Upper lobe of right lung (tissue), 1 donor: ENCODE results near the gene STK32B. TPM values are rescaled to one million over a fixed set of nuclear protein-coding genes. Genes with fewer than 3 reads are reported as not detected.

Source experiments
- ATAC-seq: fragments of 200-7000 bp; cut with Tn5 transposase; one replicate; pipeline ENCODE4 v1.9.1; 2020; ENCODE audit warnings: mild to moderate bottlenecking, moderate library complexity
- DNase-seq: peaks from one replicate; pipeline ENCODE4 v3.0.0-alpha.2; 2020
- H3K27ac ChIP-seq: fragments of 200-600 bp; one replicate; pipeline ENCODE4 v1.8.0; 2022
- H3K27me3 ChIP-seq: fragments of 200-600 bp; one replicate; pipeline ENCODE4 v1.8.0; 2022; ENCODE audit warnings: mild to moderate bottlenecking
- H3K36me3 ChIP-seq: fragments of 200-600 bp; one replicate; pipeline ENCODE4 v1.8.0; 2022
- H3K4me1 ChIP-seq: fragments of 200-600 bp; one replicate; pipeline ENCODE4 v1.8.0; 2022
- H3K4me3 ChIP-seq: fragments of 200-600 bp; one replicate; pipeline ENCODE4 v1.8.0; 2022; ENCODE audit warnings: mild to moderate bottlenecking
- H3K9me3 ChIP-seq: fragments of 200-600 bp; one replicate; pipeline ENCODE4 v1.8.0; 2022
- intact Hi-C: fragments of 100-400 bp; cut with DNase I; formaldehyde crosslinking; loops from one replicate; pipeline ENCODE4 v1.11.0; 2022
- total RNA-seq: library from RNA; stranded (reverse); fragmentation: NEBNext Ultra II Directional; extraction: Animal tissue kit (Norgen Biotek cat#: 25700); gene quantifications from one replicate; pipeline ENCODE4 v1.2.1, GENCODE V29; 2021
- TF ChIP-seq, protein P1 (sequence below): fragments of 200-600 bp; IDR thresholded peaks from one replicate; pipeline ENCODE4 v1.8.0; 2022; ENCODE audit warnings: antibody characterized with exemption
- donor health status: DM: no; HTN: yes; CAD: no; lungs with severe emphysema.

STK32B gene
- total RNA-seq, 1 donor from 2014 or later: 2.8 TPM

DNA sequence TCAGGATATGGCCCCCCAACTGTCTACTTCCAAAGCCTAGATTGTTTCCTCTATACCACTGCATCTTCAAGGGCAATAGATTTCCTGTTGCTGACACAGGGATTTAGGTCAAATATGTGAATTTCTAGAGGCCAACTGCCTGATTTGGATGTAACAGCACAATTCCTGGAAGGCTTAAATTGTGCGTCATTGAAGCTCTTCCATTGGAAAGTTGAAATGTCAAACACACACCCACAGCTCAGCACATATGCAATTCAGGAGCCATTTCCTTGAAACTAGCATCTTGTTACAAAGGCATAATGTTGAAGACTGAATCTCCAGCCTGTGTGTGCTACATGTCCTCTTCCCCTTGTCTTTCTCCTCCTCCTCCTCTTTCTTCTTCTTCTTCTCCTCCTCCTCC is 158.6 kb downstream of the STK32B start:
- H3K27ac ChIP-seq: no peak overlapping the region
- ATAC-seq (no peak), DNase-seq (no peak)
- H3K9me3 ChIP-seq: no peaks in the 10 kb centered on the region
- no peak overlapping the region for H3K4me3 ChIP-seq
- TF ChIP-seq, protein P1, sequence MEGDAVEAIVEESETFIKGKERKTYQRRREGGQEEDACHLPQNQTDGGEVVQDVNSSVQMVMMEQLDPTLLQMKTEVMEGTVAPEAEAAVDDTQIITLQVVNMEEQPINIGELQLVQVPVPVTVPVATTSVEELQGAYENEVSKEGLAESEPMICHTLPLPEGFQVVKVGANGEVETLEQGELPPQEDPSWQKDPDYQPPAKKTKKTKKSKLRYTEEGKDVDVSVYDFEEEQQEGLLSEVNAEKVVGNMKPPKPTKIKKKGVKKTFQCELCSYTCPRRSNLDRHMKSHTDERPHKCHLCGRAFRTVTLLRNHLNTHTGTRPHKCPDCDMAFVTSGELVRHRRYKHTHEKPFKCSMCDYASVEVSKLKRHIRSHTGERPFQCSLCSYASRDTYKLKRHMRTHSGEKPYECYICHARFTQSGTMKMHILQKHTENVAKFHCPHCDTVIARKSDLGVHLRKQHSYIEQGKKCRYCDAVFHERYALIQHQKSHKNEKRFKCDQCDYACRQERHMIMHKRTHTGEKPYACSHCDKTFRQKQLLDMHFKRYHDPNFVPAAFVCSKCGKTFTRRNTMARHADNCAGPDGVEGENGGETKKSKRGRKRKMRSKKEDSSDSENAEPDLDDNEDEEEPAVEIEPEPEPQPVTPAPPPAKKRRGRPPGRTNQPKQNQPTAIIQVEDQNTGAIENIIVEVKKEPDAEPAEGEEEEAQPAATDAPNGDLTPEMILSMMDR: no peak
- intact Hi-C loops: no loop called here
- no peaks in the 10 kb centered on the region for H3K4me1 ChIP-seq
- no peaks in the 10 kb centered on the region for H3K36me3 ChIP-seq
- H3K27me3 ChIP-seq: no peaks in the 10 kb centered on the region

DNA sequence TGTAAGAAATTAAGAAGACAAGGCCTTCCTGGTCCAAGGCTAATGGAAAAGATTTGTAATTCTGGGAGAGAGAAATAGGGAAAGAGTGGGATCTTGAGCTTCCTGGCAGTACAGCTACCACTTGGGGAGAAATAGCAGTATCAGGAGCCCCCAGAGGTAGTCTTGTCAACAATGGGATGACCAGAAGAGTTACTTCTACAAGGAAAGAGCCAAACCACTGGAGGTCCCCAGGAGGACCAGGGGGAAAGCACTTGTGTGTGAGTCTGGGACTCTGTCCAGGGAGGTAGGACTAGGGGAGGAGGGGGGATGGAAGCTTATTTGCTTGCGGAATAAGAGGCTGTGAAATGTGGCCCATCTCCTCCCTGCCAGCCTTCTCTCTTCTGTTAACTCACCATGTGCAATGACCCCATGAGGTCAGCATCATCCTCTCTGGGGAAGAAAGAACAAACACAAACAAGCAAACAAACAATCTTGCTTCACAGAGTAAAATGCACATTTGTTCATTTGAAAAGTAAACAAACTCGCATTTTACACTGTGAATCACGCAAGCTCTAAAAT is 160.1 kb downstream of the STK32B start:
- no peak overlapping the region for H3K27ac ChIP-seq
- H3K4me3 ChIP-seq: no peak overlapping the region
- H3K9me3 ChIP-seq: no peaks in the 10 kb centered on the region
- H3K27me3 ChIP-seq: no peaks in the 10 kb centered on the region
- DNase-seq: no peak
- ATAC-seq: no peak
- no peaks in the 10 kb centered on the region for H3K4me1 ChIP-seq
- TF ChIP-seq, protein P1: no peak
- H3K36me3 ChIP-seq: no peaks in the 10 kb centered on the region
- intact Hi-C loops: no loop called here

DNA sequence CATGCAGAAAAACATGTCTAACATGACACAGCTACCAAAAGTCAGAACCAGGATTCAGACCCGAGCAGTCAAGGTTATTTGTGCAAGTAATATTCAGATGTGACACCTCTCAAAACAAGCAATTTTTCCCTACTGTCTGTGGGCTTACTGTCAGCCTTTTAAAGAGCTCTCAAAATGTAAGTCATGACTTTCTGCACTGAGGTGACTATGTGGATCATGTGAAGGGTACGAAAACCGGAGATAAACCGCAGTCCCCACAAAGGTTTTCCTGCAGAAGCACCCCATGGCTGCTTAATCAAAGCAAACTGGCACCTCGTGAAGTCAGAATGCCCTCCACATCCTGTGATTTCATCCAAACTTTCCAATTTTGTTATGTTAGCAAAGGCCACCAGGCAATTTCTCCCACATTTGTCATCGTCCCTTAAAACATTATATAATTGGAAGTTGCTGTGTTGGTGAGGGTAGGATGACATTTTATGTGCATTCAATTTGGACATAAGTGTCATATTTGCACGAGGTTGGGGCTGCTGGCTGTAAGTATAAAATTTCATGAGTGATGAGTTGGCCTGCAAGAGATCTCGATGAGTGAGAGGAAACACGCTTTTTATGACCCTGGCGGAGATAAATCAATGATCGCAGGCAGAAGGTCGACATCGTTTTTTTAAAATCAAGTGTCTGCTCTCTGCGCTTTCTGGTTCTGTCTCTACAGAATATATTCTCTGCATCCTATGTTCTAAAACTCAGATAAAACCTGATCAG is 161.2 kb downstream of the STK32B start:
- no peaks in the 10 kb centered on the region for H3K4me1 ChIP-seq
- H3K27me3 ChIP-seq: no peaks in the 10 kb centered on the region
- no peak overlapping the region for H3K4me3 ChIP-seq
- DNase-seq (no peak), ATAC-seq (no peak)
- H3K27ac ChIP-seq: no peak overlapping the region
- intact Hi-C loops: no loop called here
- H3K36me3 ChIP-seq: no peaks in the 10 kb centered on the region
- H3K9me3 ChIP-seq: no peaks in the 10 kb centered on the region
- TF ChIP-seq, protein P1: no peak

DNA sequence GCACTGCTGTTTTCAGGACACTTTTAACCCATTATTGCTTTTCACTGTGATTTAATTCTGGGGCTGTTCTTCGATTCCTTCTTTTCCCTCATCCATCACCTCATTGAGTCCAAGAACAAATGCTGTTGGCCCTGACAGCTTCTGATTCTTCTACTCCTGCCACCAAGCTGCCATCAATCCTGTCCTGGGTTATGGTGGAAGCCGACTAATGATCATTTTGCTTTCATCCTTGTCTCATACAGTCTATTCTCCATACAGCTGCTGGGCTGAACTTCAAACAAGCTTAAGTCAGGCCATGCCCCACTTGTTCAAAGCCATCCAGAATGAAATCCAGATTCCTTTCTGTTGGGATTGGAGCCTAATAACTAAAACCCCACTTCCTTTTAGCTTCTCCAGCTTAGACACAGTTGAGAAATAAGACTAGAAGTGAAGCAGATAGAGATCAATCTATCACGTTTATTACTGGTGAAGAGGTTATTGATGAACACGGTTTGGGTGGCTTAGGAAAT is 161.9 kb downstream of the STK32B start:
- no peaks in the 10 kb centered on the region for H3K9me3 ChIP-seq
- TF ChIP-seq, protein P1: no peak
- H3K36me3 ChIP-seq: no peaks in the 10 kb centered on the region
- no peak overlapping the region for H3K27ac ChIP-seq
- no peaks in the 10 kb centered on the region for H3K27me3 ChIP-seq
- DNase-seq: no peak
- no peak for ATAC-seq
- intact Hi-C loops: no loop called here
- no peak overlapping the region for H3K4me3 ChIP-seq
- no peaks in the 10 kb centered on the region for H3K4me1 ChIP-seq

DNA sequence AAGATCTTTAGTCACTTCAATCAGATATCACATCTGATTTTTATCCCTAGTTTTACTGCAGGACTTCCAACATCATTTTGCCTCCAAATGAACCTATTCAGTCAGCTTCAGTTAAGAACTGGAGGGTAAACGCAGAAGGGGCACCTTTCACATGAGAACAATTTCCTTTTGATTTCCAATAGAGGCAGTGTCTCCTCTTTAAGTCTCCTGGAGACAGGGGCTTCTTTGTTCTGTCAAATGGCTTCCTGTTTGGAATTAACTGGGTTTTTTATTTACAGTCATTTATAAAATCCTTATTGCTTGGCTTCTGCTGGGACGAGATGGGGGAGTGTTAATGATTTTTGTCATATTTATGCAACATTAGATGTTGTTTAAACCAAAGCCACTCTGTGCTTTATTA is 164.0 kb downstream of the STK32B start:
- no peak for DNase-seq
- H3K4me3 ChIP-seq: no peak overlapping the region
- H3K27me3 ChIP-seq: no peaks in the 10 kb centered on the region
- ATAC-seq: no peak
- H3K4me1 ChIP-seq: no peaks in the 10 kb centered on the region
- intact Hi-C loops: no loop called here
- H3K27ac ChIP-seq: no peak overlapping the region
- TF ChIP-seq, protein P1: no peak
- H3K9me3 ChIP-seq: no peaks in the 10 kb centered on the region
- no peaks in the 10 kb centered on the region for H3K36me3 ChIP-seq
